Prostate gland (tissue), 2 donors: Measurements from ENCODE around the gene RNF217. TPM values are rescaled to one million over a fixed set of nuclear protein-coding genes. Genes with fewer than 3 reads are reported as not detected.
"Not testable (repeated sequence)": the region's sequence is repeated elsewhere in the genome, so short reads cannot be mapped to it uniquely, and the experiment has no call there.

Source experiments
- DNase-seq: peaks from one replicate; pipeline ENCODE4 v3.0.0-alpha.2; 2019; ENCODE audit warnings: low spot score
- H3K27ac ChIP-seq, 2 donors: fragments of 200-600 bp; sonication (generic); 2 replicates each; pipeline ENCODE4 v1.5.1; 2017 to 2019
- H3K27me3 ChIP-seq: fragments of 200-600 bp; sonication (generic); replicated peaks from 2 replicates; pipeline ENCODE4 v1.5.1; 2019; ENCODE audit not compliant: insufficient read depth
- H3K36me3 ChIP-seq, 2 donors: fragments of 200-600 bp; sonication (generic); 1 replicate in 1 of 2; 2 replicates in 1 of 2; pipeline versions ENCODE4 v1.5.1 to v1.8.1; 2017 to 2019
- H3K4me1 ChIP-seq: fragments of 200-600 bp; sonication (generic); replicated peaks from 2 replicates; pipeline ENCODE4 v1.5.1; 2019
- H3K4me3 ChIP-seq, 2 donors: fragments of 200-600 bp; sonication (generic); 2 replicates each; pipeline ENCODE4 v1.5.1; 2017 to 2019
- H3K9me3 ChIP-seq: fragments of 200-600 bp; sonication (generic); 2 replicates; pipeline ENCODE4 v1.5.1; 2017
- CTCF ChIP-seq, 4 experiments: fragments of 200-600 bp in 2 of 4; fragments of 450-650 bp in 2 of 4; sonication (generic) in 2 of 4; IDR thresholded peaks; 1 replicate in 3 of 4; 2 replicates in 1 of 4; pipeline ENCODE4 v1.5.1; 2016 to 2019; ENCODE audit warnings: antibody characterized with exemption in 4 of 4, mild to moderate bottlenecking in 2 of 4, moderate library complexity in 2 of 4
- POLR2A ChIP-seq: fragments of 450-650 bp; IDR thresholded peaks from one replicate; pipeline ENCODE4 v1.6.1; 2016; ENCODE audit warnings: antibody characterized with exemption, mild to moderate bottlenecking
- POLR2AphosphoS5 ChIP-seq: sonication (generic); formaldehyde crosslinking; IDR thresholded peaks from one replicate; pipeline ENCODE4 v1.6.1; 2017; ENCODE audit warnings: antibody characterized with exemption
- WGBS: methylation state at CpG from one replicate; pipeline ENCODE4 v1.1.5; 2018; 5-methylcytosine and 5-hydroxymethylcytosine counted together
- intact Hi-C: fragments of 100-400 bp; cut with DNase I; formaldehyde crosslinking; loops from one replicate; pipeline ENCODE4 v1.14.2; 2022
- total RNA-seq, 2 donors: library from RNA; depleted of rRNA; stranded (reverse); fragments of >200 nt; gene quantifications; one replicate each; pipeline ENCODE4 v1.1.0, GENCODE V29; 2016

RNF217 gene
- total RNA-seq, 2 donors from 2014 or later, result 12.1 to 24.3 TPM

GRCh38 chr6:125067552-125067951 is 105.3 kb downstream of the RNF217 start:
- TF ChIP-seq POLR2AphosphoS5, result no peak
- TF ChIP-seq POLR2A, result no peak
- TF ChIP-seq CTCF (IDR thresholded peaks at IDR 0.05), result no peak
- no peaks in the 10 kb centered on the region for H3K27me3 ChIP-seq
- H3K27ac ChIP-seq, result no peak overlapping the region
- intact Hi-C loops, result no loop called here
- DNase-seq, result no peak
- WGBS, result 43% methylated on average over 1 of the region's 1 CpG
- no peak overlapping the region for H3K4me3 ChIP-seq
- no peaks in the 10 kb centered on the region for H3K36me3 ChIP-seq
- no peaks in the 10 kb centered on the region for H3K4me1 ChIP-seq
- H3K9me3 ChIP-seq, result no peaks in the 10 kb centered on the region

GRCh38 chr6:125073071-125073470 is 110.8 kb downstream of the RNF217 start:
- WGBS, result 95% methylated on average over 3 of the region's 3 CpGs
- H3K36me3 ChIP-seq, result no peaks in the 10 kb centered on the region

GRCh38 chr6:125074120-125074519 is 111.9 kb downstream of the RNF217 start:
- intact Hi-C loops, result no loop called here
- WGBS, result 91% methylated on average over 3 of the region's 3 CpGs
- Histone ChIP-seq H3K27ac (no peak overlapping the region), H3K4me1 (no peaks in the 10 kb centered on the region), H3K27me3 (no peaks in the 10 kb centered on the region), H3K4me3 (no peak overlapping the region), H3K36me3 (no peaks in the 10 kb centered on the region), H3K9me3 (no peaks in the 10 kb centered on the region)
- TF ChIP-seq CTCF (IDR thresholded peaks at IDR 0.05) (no peak), POLR2A (no peak)
- no peak for DNase-seq

More at GRCh38 chr6:125073071-125073470, 110.8 kb downstream of the RNF217 start:
- H3K4me1 ChIP-seq, result no peaks in the 10 kb centered on the region
- intact Hi-C loops, result no loop called here
- no peaks in the 10 kb centered on the region for H3K27me3 ChIP-seq
- no peak overlapping the region for H3K27ac ChIP-seq
- H3K4me3 ChIP-seq, result no peak overlapping the region
- TF ChIP-seq POLR2A (no peak), CTCF (IDR thresholded peaks at IDR 0.05) (no peak), POLR2AphosphoS5 (no peak)
- no peaks in the 10 kb centered on the region for H3K9me3 ChIP-seq
- DNase-seq, result no peak

GRCh38 chr6:125075073-125075472 is 112.8 kb downstream of the RNF217 start:
- intact Hi-C loops, result not testable (repeated sequence)
- WGBS, result 94% methylated on average over 2 of the region's 2 CpGs

GRCh38 chr6:125075741-125076481 is 113.7 kb downstream of the RNF217 start:
- TF ChIP-seq CTCF (IDR thresholded peaks at IDR 0.05) (no peak), POLR2AphosphoS5 (no peak), POLR2A (no peak)
- H3K9me3 ChIP-seq, result no peaks in the 10 kb centered on the region
- DNase-seq, result no peak
- no peaks in the 10 kb centered on the region for H3K36me3 ChIP-seq
- H3K27me3 ChIP-seq, result no peaks in the 10 kb centered on the region
- 57% methylated on average over 4 of the region's 4 CpGs for WGBS
- H3K4me3 ChIP-seq, result no peak overlapping the region
- intact Hi-C loops, result no loop called here
- no peak overlapping the region for H3K27ac ChIP-seq
- no peaks in the 10 kb centered on the region for H3K4me1 ChIP-seq

More at GRCh38 chr6:125075073-125075472, 112.8 kb downstream of the RNF217 start:
- not testable (repeated sequence) for DNase-seq, H3K9me3 ChIP-seq, H3K27me3 ChIP-seq, H3K27ac ChIP-seq, H3K4me3 ChIP-seq, H3K4me1 ChIP-seq, H3K36me3 ChIP-seq
